NB4 (cell line): ENCODE data around the gene PHLDA3.

Experiments used
- DNase-seq: peaks from one replicate; pipeline ENCODE4 v3.0.0; 2010; ENCODE audit warnings: low read depth
- H3K4me3 ChIP-seq: one replicate; pipeline ENCODE4 v1.5.1; 2011; ENCODE audit warnings: mild to moderate bottlenecking, low read depth, low read length, moderate library complexity
- CTCF ChIP-seq: IDR thresholded peaks from one replicate; pipeline ENCODE4 v1.5.1; 2012; ENCODE audit warnings: low read depth, low read length
- MAX ChIP-seq: IDR thresholded peaks from 2 replicates; pipeline ENCODE4 v1.6.1; 2011; ENCODE audit warnings: low read depth, low read length
- MYC ChIP-seq: IDR thresholded peaks from 2 replicates; pipeline ENCODE4 v1.6.1; 2011; ENCODE audit warnings: low read depth, low read length
- POLR2A ChIP-seq: IDR thresholded peaks from 2 replicates; pipeline ENCODE4 v1.6.1; 2011; ENCODE audit warnings: mild to moderate bottlenecking; ENCODE audit not compliant: insufficient read length; ENCODE audit errors: extremely low read depth

The PHLDA3 gene

GRCh38 chr1:201450721-201451291 lies 18.2 kb downstream of the PHLDA3 start:
- H3K4me3 ChIP-seq = no peak overlapping the region
- peak; percentile 70 for DNase-seq
- TF ChIP-seq MYC = no peak
- no peak for TF ChIP-seq MAX
- TF ChIP-seq POLR2A = no peak
- no peak for TF ChIP-seq CTCF

DNA sequence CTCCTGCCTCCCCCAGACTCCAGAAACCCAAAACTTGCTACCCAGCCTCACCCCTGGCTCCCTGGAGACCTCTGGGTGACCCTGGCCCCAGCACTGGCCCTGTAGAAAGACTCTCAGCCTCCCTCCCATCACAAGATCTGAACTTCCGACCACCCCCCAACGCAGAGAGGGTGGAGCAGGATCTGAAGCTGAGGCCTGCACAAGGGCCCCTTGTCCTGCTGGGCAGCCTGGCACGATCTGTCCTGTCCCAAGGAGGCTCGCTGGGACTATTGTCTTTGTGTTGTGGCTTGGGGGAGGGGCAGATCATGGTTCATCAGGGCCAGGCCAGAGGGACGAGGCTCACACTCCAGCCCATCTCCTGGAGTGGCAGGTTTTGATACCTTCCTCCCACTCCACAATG lies 20.0 kb downstream of the PHLDA3 start:
- TF ChIP-seq POLR2A (no peak), MYC (no peak), MAX (no peak), CTCF (no peak)
- no peak overlapping the region for H3K4me3 ChIP-seq
- DNase-seq = no peak

- TF ChIP-seq MYC = no peak
- peak; percentile 62 for TF ChIP-seq CTCF
Measured at GRCh38 chr1:201447903-201448871, 20.8 kb downstream of the PHLDA3 start.

GRCh38 chr1:201445310-201445709 lies 23.7 kb downstream of the PHLDA3 start:
- TF ChIP-seq CTCF (no peak), MYC (no peak), POLR2A (no peak), MAX (no peak)
- no peak overlapping the region for H3K4me3 ChIP-seq
- DNase-seq = no peak

More at GRCh38 chr1:201447903-201448871, 20.8 kb downstream of the PHLDA3 start:
- H3K4me3 ChIP-seq = no peak overlapping the region
- DNase-seq = peak; percentile 66

- peak; percentile 59 for DNase-seq
- H3K4me3 ChIP-seq = no peak overlapping the region
- TF ChIP-seq POLR2A = no peak
- no peak for TF ChIP-seq MAX
- TF ChIP-seq CTCF = no peak
- TF ChIP-seq MYC = no peak
Measured at GRCh38 chr1:201444792-201445191, 24.2 kb downstream of the PHLDA3 start.
